Measurements from ENCODE around the gene ITGB4. TPM values are rescaled to one million over a fixed set of nuclear protein-coding genes. Genes with fewer than 3 reads are reported as not detected.
A peak's percentile ranks its signal among the peaks of the same experiment; 100 is the strongest.

Gene ITGB4
- total and polyA plus RNA-seq, 2 of the 13 experiments (the other 11 are each of a cell fraction or from before 2014, with no cell fraction given) = 6.9 to 14.5 TPM

DNA sequence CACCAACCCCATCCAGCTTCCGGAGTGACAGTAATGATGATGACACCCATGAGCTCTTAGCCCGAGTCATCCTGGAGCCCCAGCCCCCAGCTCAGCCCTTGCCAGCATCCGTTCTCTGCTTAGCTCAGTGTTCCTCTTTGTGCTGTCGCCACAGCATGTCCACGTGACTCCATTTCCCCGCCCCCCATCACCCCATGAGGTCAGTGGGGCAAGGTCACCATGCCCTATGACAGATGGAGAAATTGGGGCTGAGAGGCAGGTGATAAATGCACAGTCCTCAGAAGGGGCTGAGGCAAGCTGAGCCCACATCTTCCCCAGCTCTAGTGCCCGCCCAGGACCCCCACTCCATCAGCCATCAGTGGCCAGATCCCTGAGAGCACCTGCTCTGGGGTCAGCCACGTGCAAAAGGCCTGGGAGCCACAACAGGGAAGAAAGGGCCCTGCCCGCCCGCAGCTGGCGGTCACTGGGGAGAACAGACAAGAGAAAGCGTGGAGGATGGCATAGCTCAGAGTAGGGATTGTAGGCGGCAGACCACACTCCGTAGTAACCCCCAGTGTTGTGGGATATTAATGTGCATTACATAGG, 17.1 kb downstream of the ITGB4 start (continued):
- TF ChIP-seq, protein P1, sequence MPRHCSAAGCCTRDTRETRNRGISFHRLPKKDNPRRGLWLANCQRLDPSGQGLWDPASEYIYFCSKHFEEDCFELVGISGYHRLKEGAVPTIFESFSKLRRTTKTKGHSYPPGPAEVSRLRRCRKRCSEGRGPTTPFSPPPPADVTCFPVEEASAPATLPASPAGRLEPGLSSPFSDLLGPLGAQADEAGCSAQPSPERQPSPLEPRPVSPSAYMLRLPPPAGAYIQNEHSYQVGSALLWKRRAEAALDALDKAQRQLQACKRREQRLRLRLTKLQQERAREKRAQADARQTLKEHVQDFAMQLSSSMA (CRISPR knock-in tag; IDR thresholded peaks at IDR 0.05) = no peak
- TF ChIP-seq ZNF747 (CRISPR knock-in tag; IDR thresholded peaks at IDR 0.05; ENCODE audit: borderline replicate concordance) (no peak), ZFP82 (CRISPR knock-in tag; IDR thresholded peaks at IDR 0.05; ENCODE audit: borderline replicate concordance) (no peak), SOX6 (IDR thresholded peaks at IDR 0.05) (no peak), SOX6 (CRISPR knock-in tag; IDR thresholded peaks at IDR 0.05) (0 out of 2 replicates have a peak, but pooled peaks have one; percentile 47), SP4 (CRISPR knock-in tag; IDR thresholded peaks at IDR 0.05) (peak; percentile 67; the same call in 1 of the 2 replicates), BHLHE40 (IDR thresholded peaks at IDR 0.05; ENCODE audit: low read length) (peak; percentile 72), MNT (IDR thresholded peaks at IDR 0.05) (peak; percentile 84), TBX3 (IDR thresholded peaks at IDR 0.05; ENCODE audit: borderline replicate concordance) (no peak; the same call in 1 of the 2 replicates), NR2F6 (IDR thresholded peaks at IDR 0.05) (peak; percentile 91), NR2F6 (CRISPR knock-in tag; IDR thresholded peaks at IDR 0.05) (peak; percentile 94), LCORL (IDR thresholded peaks at IDR 0.05) (no peak), LCORL (CRISPR knock-in tag; IDR thresholded peaks at IDR 0.05) (peak; percentile 53; the same call in 1 of the 2 replicates), ZHX1 (CRISPR knock-in tag; IDR thresholded peaks at IDR 0.05; ENCODE audit: low read depth) (no peak), RFX3 (CRISPR knock-in tag; IDR thresholded peaks at IDR 0.05) (no peak), RBM22 (optimal IDR thresholded peaks at IDR 0.05; ENCODE audit: low read length) (no peak), CREB3 (CRISPR knock-in tag; IDR thresholded peaks at IDR 0.05) (no peak), CBX1 (IDR thresholded peaks at IDR 0.05; ENCODE audit: low read depth) (no peak), PRPF4 (IDR thresholded peaks at IDR 0.05; ENCODE audit: low read depth, low read length, poor library complexity, severe bottlenecking) (no peak), ARNTL (CRISPR knock-in tag; IDR thresholded peaks at IDR 0.05) (peak; percentile 97), ZNF501 (CRISPR knock-in tag; IDR thresholded peaks at IDR 0.05) (peak; percentile 78)
- TF ChIP-seq, protein P2, sequence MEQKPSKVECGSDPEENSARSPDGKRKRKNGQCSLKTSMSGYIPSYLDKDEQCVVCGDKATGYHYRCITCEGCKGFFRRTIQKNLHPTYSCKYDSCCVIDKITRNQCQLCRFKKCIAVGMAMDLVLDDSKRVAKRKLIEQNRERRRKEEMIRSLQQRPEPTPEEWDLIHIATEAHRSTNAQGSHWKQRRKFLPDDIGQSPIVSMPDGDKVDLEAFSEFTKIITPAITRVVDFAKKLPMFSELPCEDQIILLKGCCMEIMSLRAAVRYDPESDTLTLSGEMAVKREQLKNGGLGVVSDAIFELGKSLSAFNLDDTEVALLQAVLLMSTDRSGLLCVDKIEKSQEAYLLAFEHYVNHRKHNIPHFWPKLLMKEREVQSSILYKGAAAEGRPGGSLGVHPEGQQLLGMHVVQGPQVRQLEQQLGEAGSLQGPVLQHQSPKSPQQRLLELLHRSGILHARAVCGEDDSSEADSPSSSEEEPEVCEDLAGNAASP (CRISPR knock-in tag; IDR thresholded peaks at IDR 0.05; ENCODE audit: borderline replicate concordance) = peak; percentile 36; the same call in 1 of the 2 replicates
- TF ChIP-seq, protein P3, sequence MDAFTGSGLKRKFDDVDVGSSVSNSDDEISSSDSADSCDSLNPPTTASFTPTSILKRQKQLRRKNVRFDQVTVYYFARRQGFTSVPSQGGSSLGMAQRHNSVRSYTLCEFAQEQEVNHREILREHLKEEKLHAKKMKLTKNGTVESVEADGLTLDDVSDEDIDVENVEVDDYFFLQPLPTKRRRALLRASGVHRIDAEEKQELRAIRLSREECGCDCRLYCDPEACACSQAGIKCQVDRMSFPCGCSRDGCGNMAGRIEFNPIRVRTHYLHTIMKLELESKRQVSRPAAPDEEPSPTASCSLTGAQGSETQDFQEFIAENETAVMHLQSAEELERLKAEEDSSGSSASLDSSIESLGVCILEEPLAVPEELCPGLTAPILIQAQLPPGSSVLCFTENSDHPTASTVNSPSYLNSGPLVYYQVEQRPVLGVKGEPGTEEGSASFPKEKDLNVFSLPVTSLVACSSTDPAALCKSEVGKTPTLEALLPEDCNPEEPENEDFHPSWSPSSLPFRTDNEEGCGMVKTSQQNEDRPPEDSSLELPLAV (CRISPR knock-in tag; conservative IDR thresholded peaks at IDR 0.05; ENCODE audit: low read depth) = no peak
